DOHH2 (cell line): ENCODE results near the gene SAMD14.

Source experiments
- H3F3A ChIP-seq: fragments of 200-600 bp; sonication (generic), shearing (Covaris generic); 2 replicates; pipeline ENCODE4 v1.6.0; 2016; ENCODE audit warnings: antibody characterized with exemption, mild to moderate bottlenecking; ENCODE audit not compliant: control insufficient read depth, insufficient read depth
- H3K27ac ChIP-seq: fragments of 200-600 bp; sonication (generic); 2 replicates; pipeline ENCODE4 v1.5.1; 2014; ENCODE audit warnings: low read depth, mild to moderate bottlenecking, low read length, moderate library complexity
- H3K27me3 ChIP-seq: fragments of 200-600 bp; sonication (generic); 2 replicates; pipeline ENCODE4 v1.6.1; 2014; ENCODE audit warnings: mild to moderate bottlenecking, low read length, mixed read lengths; ENCODE audit not compliant: control insufficient read depth
- H3K36me3 ChIP-seq: fragments of 200-600 bp; sonication (generic); 2 replicates; pipeline ENCODE4 v1.6.1; 2014; ENCODE audit warnings: mild to moderate bottlenecking, low read length, moderate library complexity, mixed read lengths; ENCODE audit not compliant: control insufficient read depth
- H3K4me1 ChIP-seq: fragments of 200-600 bp; sonication (generic); 2 replicates; pipeline ENCODE4 v1.6.1; 2014; ENCODE audit warnings: mild to moderate bottlenecking, low read length, mixed read lengths; ENCODE audit not compliant: control insufficient read depth
- H3K4me2 ChIP-seq: fragments of 200-600 bp; sonication (generic); 2 replicates; pipeline ENCODE4 v1.6.0; 2014; ENCODE audit warnings: mild to moderate bottlenecking, low read length, moderate library complexity
- H3K4me3 ChIP-seq: fragments of 200-600 bp; sonication (generic); 2 replicates; pipeline ENCODE4 v1.5.1; 2014; ENCODE audit warnings: mild to moderate bottlenecking, low read length, mixed read lengths
- H3K79me2 ChIP-seq: fragments of 200-600 bp; sonication (generic); 2 replicates; pipeline ENCODE4 v1.6.1; 2014; ENCODE audit warnings: mild to moderate bottlenecking, low read length, mixed read lengths; ENCODE audit not compliant: control insufficient read depth
- H3K9me2 ChIP-seq: fragments of 200-600 bp; sonication (generic); replicated peaks from 2 replicates; pipeline ENCODE4 v1.6.1; 2014; ENCODE audit warnings: mild to moderate bottlenecking, low read length, mixed read lengths; ENCODE audit not compliant: control insufficient read depth
- H3K9me3 ChIP-seq: fragments of 200-600 bp; sonication (generic); 2 replicates; pipeline ENCODE4 v1.6.1; 2014; ENCODE audit warnings: antibody characterized with exemption, low read length, mixed read lengths; ENCODE audit not compliant: control insufficient read depth, insufficient read depth
- H4K20me1 ChIP-seq: fragments of 200-600 bp; sonication (generic); 2 replicates; pipeline ENCODE4 v1.6.0; 2014; ENCODE audit warnings: low read depth, mild to moderate bottlenecking, antibody characterized with exemption, low read length, moderate library complexity; ENCODE audit not compliant: control insufficient read depth, insufficient read depth
- CTCF ChIP-seq: fragments of 200-600 bp; sonication (generic); IDR thresholded peaks from one replicate; pipeline ENCODE4 v1.5.1; 2014; ENCODE audit warnings: antibody characterized with exemption, mild to moderate bottlenecking, low read depth, low read length; ENCODE audit not compliant: poor library complexity, severe bottlenecking
- EZH2phosphoT487 ChIP-seq: fragments of 200-600 bp; sonication (generic); IDR thresholded peaks from 2 replicates; pipeline ENCODE4 v1.6.1; 2017; ENCODE audit warnings: borderline replicate concordance, mild to moderate bottlenecking, antibody characterized with exemption, low read length, moderate library complexity, mixed read lengths

SAMD14 gene

DNA sequence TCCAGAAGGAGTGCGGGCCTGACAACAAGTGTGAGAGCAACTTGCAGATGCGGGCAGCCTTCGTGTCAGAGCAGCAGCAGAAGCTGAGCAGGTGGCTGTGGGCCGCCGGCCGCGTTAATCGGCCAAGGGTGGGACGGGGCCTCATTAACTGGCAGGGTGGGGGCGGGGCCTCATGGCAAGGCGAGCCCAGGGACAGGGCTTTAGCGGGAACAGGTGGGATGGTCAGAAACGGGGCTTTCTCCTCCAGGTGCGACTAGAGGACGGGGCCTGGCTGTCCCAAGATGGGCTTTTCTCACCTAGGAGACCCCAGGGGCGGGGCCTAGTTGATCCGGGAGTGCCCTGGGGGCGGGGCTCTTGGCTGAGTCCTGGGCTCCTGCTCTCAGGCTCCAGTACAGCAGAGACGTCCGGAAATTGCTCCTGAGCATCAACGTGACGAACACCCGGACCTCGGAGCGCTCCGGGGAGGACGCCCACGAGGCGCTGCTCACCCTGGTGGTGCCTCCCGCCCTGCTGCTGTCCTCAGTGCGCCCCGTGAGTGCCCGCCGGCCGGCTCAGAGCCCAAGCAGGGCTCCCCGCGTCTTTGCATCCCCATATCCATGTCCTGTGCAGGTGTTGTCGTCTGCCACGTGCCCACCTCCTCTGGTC is 53.2 kb downstream of the SAMD14 start:
- no peak overlapping the region for H3K27ac ChIP-seq
- TF ChIP-seq CTCF, result no peak
- TF ChIP-seq EZH2phosphoT487, result no peak
- H3K4me1 ChIP-seq, result peaks cover 41% of the 10 kb centered on the region
- no peaks in the 10 kb centered on the region for H4K20me1 ChIP-seq
- H3K9me2 ChIP-seq, result no peaks in the 10 kb centered on the region
- no peaks in the 10 kb centered on the region for H3K79me2 ChIP-seq
- H3K27me3 ChIP-seq, result no peaks in the 10 kb centered on the region
- H3K4me3 ChIP-seq, result no peak overlapping the region
- no peaks in the 10 kb centered on the region; the same call in 1 of the 2 replicates for H3K36me3 ChIP-seq
- no peaks in the 10 kb centered on the region for H3K9me3 ChIP-seq
- H3K4me2 ChIP-seq, result no peak overlapping the region
- H3F3A ChIP-seq, result no peaks in the 10 kb centered on the region

DNA sequence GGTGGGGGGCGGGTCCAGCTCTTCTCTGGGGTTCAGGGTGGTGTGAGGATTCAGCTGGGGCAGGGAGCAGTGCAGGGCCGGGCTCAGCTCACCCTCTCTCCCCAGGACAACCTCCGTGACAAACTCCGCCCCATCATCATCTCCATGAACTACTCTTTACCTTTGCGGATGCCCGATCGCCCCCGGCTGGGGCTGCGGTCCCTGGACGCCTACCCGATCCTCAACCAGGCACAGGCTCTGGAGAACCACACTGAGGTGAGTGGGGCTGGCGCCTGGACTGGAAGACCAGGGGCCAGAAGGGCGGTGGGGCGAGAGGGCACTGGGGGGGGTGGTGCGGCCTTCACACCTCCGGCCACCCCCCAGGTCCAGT is 53.8 kb downstream of the SAMD14 start:
- Histone ChIP-seq H3K79me2 (no peaks in the 10 kb centered on the region), H3K36me3 (no peaks in the 10 kb centered on the region; the same call in 1 of the 2 replicates)

GRCh38 chr17:50075446-50076032 is 54.4 kb downstream of the SAMD14 start:
- no peaks in the 10 kb centered on the region for H3F3A ChIP-seq
- no peaks in the 10 kb centered on the region; the same call in 1 of the 2 replicates for H3K36me3 ChIP-seq
- no peak overlapping the region for H3K27ac ChIP-seq
- no peak overlapping the region for H3K4me3 ChIP-seq
- no peak overlapping the region for H3K4me2 ChIP-seq
- TF ChIP-seq EZH2phosphoT487 (no peak), CTCF (no peak)
- peaks cover 33% of the 10 kb centered on the region for H3K4me1 ChIP-seq
- no peaks in the 10 kb centered on the region for H3K79me2 ChIP-seq
- H3K9me2 ChIP-seq, result no peaks in the 10 kb centered on the region
- H3K9me3 ChIP-seq, result no peaks in the 10 kb centered on the region
- no peaks in the 10 kb centered on the region for H3K27me3 ChIP-seq
- H4K20me1 ChIP-seq, result no peaks in the 10 kb centered on the region

More for the DNA sequence above, 53.8 kb downstream of the SAMD14 start:
- no peak overlapping the region for H3K27ac ChIP-seq
- H3K9me2 ChIP-seq, result no peaks in the 10 kb centered on the region
- no peaks in the 10 kb centered on the region for H4K20me1 ChIP-seq
- TF ChIP-seq CTCF, result no peak
- TF ChIP-seq EZH2phosphoT487, result no peak
- H3K4me3 ChIP-seq, result no peak overlapping the region
- H3K4me1 ChIP-seq, result peaks cover 40% of the 10 kb centered on the region
- H3F3A ChIP-seq, result no peaks in the 10 kb centered on the region
- H3K27me3 ChIP-seq, result no peaks in the 10 kb centered on the region
- H3K9me3 ChIP-seq, result no peaks in the 10 kb centered on the region
- no peak overlapping the region for H3K4me2 ChIP-seq
